DND-41 (cell line): ENCODE measurements around the gene DENND4B.
A peak's percentile ranks its signal among the peaks of the same experiment; 100 is the strongest.

Experiments used
- ATAC-seq: fragments of 200-7000 bp; cut with Tn5 transposase; 3 replicates; pipeline ENCODE4 v1.9.1; 2021; ENCODE audit warnings: low read depth; ENCODE audit not compliant: insufficient read depth
- DNase-seq: peaks from one replicate; pipeline ENCODE4 v3.0.0-alpha.2; 2020
- H2AFZ ChIP-seq: 2 replicates; pipeline ENCODE4 v1.6.0; 2012; ENCODE audit warnings: low read depth, low read length
- H3K27ac ChIP-seq: 2 replicates; pipeline ENCODE4 v1.5.1; 2012; ENCODE audit warnings: low read length, inconsistent platforms
- H3K27me3 ChIP-seq: fragments of 200-600 bp; sonication (generic); 2 replicates; pipeline ENCODE4 v1.6.0; 2012; ENCODE audit warnings: low read length, mild to moderate bottlenecking, inconsistent platforms; ENCODE audit not compliant: insufficient read depth, poor library complexity
- H3K36me3 ChIP-seq: 2 replicates; pipeline ENCODE4 v1.5.1; 2012; ENCODE audit warnings: low read length, inconsistent platforms; ENCODE audit not compliant: insufficient read depth
- H3K4me1 ChIP-seq: 2 replicates; pipeline ENCODE4 v1.5.1; 2012; ENCODE audit warnings: mild to moderate bottlenecking, low read length; ENCODE audit not compliant: insufficient read depth
- H3K4me2 ChIP-seq: 2 replicates; pipeline ENCODE4 v1.6.0; 2012; ENCODE audit warnings: mild to moderate bottlenecking, moderate library complexity, low read length, inconsistent platforms; ENCODE audit not compliant: insufficient read depth
- H3K4me3 ChIP-seq, 2 experiments: fragments of 200-600 bp in 1 of 2; shearing (Covaris generic) in 1 of 2; 2 replicates each; pipeline ENCODE4 v1.5.1; 2012 to 2016; ENCODE audit warnings: inconsistent platforms in 2 of 2, low read length in 2 of 2, mild to moderate bottlenecking in 2 of 2, low read depth in 1 of 2, moderate library complexity in 1 of 2
- H3K79me2 ChIP-seq: 2 replicates; pipeline ENCODE4 v1.6.0; 2012; ENCODE audit warnings: low read length, inconsistent platforms; ENCODE audit not compliant: insufficient read depth
- H3K9ac ChIP-seq: 2 replicates; pipeline ENCODE4 v1.6.0; 2012; ENCODE audit warnings: low read depth, mild to moderate bottlenecking, inconsistent platforms, low read length, moderate library complexity
- H3K9me3 ChIP-seq: 2 replicates; pipeline ENCODE4 v1.5.1; 2012; ENCODE audit warnings: low read length, moderate library complexity, mild to moderate bottlenecking, inconsistent platforms; ENCODE audit not compliant: insufficient read depth, severe bottlenecking
- H4K20me1 ChIP-seq: 2 replicates; pipeline ENCODE4 v1.6.0; 2012; ENCODE audit warnings: low read length; ENCODE audit not compliant: insufficient read depth
- EZH2 ChIP-seq: IDR thresholded peaks from 3 replicates; pipeline ENCODE4 v1.6.1; 2012; ENCODE audit warnings: borderline replicate concordance, low read depth, mild to moderate bottlenecking, moderate library complexity, low read length, inconsistent platforms; ENCODE audit not compliant: severe bottlenecking
- TF ChIP-seq, protein P1 (sequence below): IDR thresholded peaks from 2 replicates; pipeline ENCODE4 v1.5.1; 2012; ENCODE audit warnings: borderline replicate concordance, low read length, moderate library complexity, mild to moderate bottlenecking; ENCODE audit not compliant: poor library complexity, severe bottlenecking; ENCODE audit errors: extremely low read depth

DENND4B gene

DNA sequence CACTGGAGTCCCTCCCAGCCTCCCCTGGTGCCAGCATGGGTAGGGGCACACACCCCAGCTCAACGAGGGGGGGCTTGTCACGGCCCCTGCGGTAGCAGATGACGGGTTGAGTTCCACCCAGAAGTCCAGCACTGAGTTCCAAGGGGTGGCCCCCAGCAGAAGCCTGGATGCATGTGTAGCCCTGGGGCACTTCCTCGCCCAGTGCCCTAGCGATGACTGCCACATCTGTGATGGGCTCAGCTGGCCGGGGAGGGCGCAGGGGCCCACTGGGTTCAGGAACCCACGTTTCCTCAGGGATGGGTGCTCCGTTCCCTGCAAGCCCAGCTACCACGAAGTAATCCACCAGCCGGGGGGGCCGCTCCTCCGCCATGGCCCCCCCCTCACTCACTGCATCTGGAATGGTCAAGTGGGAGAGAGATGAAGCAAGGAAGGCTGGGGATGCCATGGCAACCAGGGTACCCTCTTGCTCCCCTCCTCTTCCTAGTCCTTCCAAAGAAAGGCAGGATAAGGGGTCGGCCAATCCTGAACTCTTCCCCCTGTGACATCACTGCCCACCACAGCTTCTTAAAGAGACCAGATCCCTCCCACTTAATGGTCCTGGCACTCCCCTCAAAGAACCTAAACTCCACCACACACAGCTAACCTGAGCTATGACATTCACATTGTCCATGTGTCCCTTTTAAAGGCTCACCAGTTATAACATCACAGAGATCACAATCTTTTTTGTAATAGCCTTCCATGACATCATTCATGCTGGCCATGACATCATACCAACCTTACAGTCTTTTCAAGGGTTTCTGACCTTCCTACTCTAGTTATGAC, 2.3 kb downstream of the DENND4B start:
- Histone ChIP-seq H3K27me3 (no peaks in the 10 kb centered on the region), H3K36me3 (peaks cover 70% of the 10 kb centered on the region), H3K4me3 (peak overlapping the region; percentile 75 to 90; a peak in 3 of 4 replicates), H3K9ac (peak overlapping the region; percentile 88), H4K20me1 (peaks cover 14% of the 10 kb centered on the region), H3K4me1 (peaks cover 27% of the 10 kb centered on the region), H3K79me2 (peaks cover 36% of the 10 kb centered on the region), H2AFZ (no peak overlapping the region), H3K4me2 (peak overlapping the region; percentile 80), H3K9me3 (no peaks in the 10 kb centered on the region), H3K27ac (peak overlapping the region; percentile 78)
- no peak for DNase-seq
- no peak for TF ChIP-seq EZH2
- TF ChIP-seq, protein P1, sequence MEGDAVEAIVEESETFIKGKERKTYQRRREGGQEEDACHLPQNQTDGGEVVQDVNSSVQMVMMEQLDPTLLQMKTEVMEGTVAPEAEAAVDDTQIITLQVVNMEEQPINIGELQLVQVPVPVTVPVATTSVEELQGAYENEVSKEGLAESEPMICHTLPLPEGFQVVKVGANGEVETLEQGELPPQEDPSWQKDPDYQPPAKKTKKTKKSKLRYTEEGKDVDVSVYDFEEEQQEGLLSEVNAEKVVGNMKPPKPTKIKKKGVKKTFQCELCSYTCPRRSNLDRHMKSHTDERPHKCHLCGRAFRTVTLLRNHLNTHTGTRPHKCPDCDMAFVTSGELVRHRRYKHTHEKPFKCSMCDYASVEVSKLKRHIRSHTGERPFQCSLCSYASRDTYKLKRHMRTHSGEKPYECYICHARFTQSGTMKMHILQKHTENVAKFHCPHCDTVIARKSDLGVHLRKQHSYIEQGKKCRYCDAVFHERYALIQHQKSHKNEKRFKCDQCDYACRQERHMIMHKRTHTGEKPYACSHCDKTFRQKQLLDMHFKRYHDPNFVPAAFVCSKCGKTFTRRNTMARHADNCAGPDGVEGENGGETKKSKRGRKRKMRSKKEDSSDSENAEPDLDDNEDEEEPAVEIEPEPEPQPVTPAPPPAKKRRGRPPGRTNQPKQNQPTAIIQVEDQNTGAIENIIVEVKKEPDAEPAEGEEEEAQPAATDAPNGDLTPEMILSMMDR = no peak
- ATAC-seq = no peak

DNA sequence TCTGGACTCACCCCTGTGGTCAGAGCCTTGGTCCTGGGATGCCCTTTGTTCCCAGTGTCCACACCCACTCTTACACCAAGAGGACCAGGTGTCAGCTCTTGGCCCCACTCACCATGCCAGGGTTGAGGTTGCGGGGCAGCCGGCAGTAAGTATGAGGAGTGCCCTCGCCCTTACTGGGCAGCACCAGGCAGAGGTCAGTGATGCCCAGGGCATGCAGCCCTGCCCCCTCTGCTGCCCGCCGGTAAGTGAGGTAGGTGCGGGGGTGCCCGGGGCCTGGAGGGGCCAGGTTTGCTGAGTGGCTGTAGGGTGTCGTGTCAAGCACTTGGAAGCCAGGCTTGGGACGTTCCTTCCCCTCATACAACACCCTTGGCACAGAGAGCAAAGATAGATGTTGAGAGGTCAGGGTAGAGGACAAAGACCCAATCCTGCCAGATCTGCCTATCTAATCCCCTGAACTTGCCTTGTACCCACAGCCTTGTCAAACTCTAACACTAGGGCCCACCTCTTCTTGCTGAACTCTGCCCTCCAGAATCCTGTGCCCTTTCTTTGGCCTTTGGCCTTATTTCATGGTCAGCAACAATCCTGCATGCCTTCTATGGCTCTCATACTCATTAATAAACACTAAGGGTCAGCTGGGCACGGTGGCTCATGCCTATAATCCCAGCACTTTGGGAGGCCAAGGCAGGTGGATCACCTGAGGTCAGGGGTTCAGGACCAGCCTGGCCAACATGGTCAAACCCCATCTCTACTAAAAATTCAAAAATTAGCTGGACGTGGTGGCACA, 3.6 kb downstream of the DENND4B start:
- TF ChIP-seq EZH2 = no peak
- TF ChIP-seq, protein P1 = no peak
- DNase-seq = no peak
- Histone ChIP-seq H3K9me3 (no peaks in the 10 kb centered on the region), H3K4me1 (peaks cover 27% of the 10 kb centered on the region), H3K4me2 (no peak overlapping the region), H4K20me1 (peaks cover 14% of the 10 kb centered on the region), H2AFZ (no peak overlapping the region), H3K4me3 (no peak overlapping the region), H3K9ac (no peak overlapping the region), H3K27me3 (no peaks in the 10 kb centered on the region), H3K79me2 (peaks cover 36% of the 10 kb centered on the region), H3K36me3 (peaks cover 64% of the 10 kb centered on the region), H3K27ac (no peak overlapping the region)
- ATAC-seq = no peak

DNA sequence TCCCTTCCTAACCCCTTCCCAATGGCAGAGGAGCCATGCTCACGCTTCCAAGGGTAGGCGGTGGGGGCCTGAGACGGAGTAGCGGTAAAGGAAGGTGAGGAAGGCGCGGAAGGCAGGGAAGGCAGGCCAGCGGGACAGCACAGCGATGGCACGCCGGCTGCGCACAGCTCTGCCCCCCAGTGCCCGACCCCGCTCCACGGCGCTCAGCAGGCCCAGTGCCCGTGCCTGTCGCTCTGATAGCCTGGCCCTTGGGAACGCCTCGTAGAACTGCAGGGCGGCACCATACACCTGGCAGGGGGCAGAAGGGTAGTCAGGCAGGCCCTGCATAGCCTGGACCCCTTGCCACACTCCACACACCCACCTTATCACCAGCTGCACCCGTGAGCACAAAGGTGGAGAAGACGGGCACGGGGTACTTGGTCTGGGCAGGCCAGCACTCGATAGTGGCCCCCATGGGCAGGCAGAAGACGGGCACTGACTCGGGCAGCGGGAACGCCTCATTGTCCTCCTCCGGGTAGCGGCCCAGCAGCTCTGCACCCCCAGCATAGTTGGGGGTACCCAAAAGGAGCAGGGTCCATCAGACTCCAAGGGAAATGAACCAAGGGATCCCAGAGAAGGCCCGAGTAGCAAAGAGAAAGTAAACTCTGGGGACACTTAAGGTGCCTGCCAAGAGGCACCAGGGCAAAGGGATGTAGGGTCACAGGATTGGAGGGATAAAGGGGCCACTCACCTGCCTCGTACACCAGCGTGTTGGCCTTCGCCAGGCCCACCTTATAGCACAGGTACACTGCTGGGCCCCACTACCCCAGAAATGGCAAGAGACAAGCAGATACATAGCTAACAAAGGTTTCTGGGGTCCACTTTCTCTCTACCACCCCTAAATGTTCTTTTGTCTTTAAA, 4.4 kb downstream of the DENND4B start:
- Histone ChIP-seq H3K4me2 (no peak overlapping the region), H3K9ac (no peak overlapping the region), H3K9me3 (no peaks in the 10 kb centered on the region), H3K27ac (no peak overlapping the region), H4K20me1 (peaks cover 14% of the 10 kb centered on the region), H3K36me3 (peaks cover 67% of the 10 kb centered on the region), H3K4me1 (peaks cover 25% of the 10 kb centered on the region), H3K79me2 (peaks cover 36% of the 10 kb centered on the region), H3K4me3 (no peak overlapping the region), H3K27me3 (no peaks in the 10 kb centered on the region), H2AFZ (no peak overlapping the region)
- ATAC-seq (no peak), DNase-seq (no peak)
- TF ChIP-seq EZH2 = no peak
- TF ChIP-seq, protein P1 = no peak
